NT2/D1 (cell line): ENCODE measurements around the gene PCDHA12.

Source experiments
- SUZ12 ChIP-seq: IDR thresholded peaks from 2 replicates; pipeline ENCODE4 v1.6.1; 2011; ENCODE audit not compliant: insufficient read length, insufficient read depth; ENCODE audit errors: extremely low read depth
- YY1 ChIP-seq: IDR thresholded peaks from 2 replicates; pipeline ENCODE4 v1.6.1; 2011; ENCODE audit not compliant: insufficient read length, insufficient read depth

DNA sequence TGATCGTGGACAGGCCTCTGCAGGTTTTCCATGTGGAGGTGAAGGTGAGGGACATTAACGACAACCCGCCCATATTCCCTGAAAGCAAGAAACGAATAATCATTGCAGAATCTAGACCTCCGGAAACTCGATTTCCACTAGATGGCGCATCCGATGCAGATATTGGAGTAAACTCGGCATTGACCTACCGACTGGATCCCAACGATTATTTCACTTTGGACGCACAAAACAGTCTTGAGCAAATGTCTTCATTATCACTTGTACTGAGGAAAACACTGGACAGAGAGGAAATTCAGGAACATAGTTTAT lies 7.4 kb downstream of the PCDHA12 start:
- TF ChIP-seq SUZ12 (no peak), YY1 (no peak)
